Medulla oblongata (tissue), 1 donor: ENCODE measurements around the gene RBMS3.

Experiments used
- DNase-seq: peaks from one replicate; pipeline ENCODE4 v3.0.0-alpha.2; 2015; ENCODE audit errors: extremely low spot score

The RBMS3 gene

GRCh38 chr3:29677421-29677820 is 396.6 kb downstream of the RBMS3 start:
- DNase-seq: no peak

DNA sequence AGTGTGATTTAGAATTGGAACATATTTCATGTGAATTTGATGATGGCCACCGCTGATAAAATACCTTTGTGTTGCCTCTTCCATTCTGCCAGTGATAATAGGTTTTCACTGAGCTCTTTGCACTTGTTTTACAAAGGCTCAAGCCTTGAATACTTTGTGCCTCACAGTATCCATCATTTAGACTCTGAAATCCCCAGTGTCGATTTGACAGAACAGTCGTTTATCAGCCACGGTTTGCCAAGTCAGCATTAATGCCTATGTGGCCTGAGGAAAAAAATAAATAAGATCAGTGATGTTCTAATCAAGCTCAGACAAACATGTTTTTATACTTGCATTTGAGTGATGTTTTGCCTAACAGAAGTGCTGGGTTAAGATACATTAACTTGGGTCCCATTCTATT is 399.1 kb downstream of the RBMS3 start:
- no peak for DNase-seq

DNA sequence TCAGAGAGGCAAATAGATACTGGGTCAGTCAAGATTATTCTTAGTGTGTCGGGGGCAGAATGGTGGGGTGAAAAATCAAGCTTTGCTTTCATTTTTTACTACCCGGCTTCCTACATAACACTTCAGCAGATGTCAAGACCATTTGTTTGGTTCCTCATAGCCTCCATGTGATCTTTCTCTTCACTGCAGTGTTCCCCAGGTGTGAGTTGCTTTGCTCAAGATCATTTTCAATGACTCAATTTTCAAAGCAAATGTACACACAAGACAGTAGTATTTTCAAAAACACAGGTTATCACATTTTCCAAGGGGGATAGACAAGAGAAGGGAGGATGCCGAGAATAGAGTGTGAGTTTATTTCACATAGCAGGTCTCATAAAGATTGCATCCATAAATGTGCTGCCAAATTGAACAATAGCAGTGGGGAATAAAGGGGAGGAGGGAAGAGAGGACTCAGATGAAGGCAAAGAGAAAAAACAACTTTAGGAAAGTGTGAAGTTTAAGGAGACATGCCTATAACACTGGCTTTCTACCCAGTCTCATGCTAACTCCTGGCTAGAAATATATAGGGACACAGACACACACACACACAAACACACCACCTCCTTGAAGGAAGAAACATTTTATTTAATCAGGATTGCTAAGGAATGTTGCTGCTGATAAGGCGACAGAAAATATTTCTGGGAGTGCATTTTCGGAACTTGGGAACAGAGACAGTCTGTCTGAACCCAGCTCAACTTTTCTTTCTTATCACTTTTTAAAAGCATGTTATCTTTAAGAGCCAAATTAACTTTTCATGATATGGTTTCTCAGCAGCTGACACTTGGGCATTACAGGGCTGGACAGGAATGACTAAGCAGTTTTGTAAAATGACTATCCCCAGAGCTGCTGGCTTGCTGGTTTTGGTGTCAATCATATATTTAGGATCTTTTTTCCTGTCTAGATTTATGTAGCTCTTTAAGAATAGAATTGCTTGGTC is 402.4 kb downstream of the RBMS3 start:
- no peak for DNase-seq

- DNase-seq: no peak
Measured at GRCh38 chr3:29686889-29687592, 406.2 kb downstream of the RBMS3 start.

DNA sequence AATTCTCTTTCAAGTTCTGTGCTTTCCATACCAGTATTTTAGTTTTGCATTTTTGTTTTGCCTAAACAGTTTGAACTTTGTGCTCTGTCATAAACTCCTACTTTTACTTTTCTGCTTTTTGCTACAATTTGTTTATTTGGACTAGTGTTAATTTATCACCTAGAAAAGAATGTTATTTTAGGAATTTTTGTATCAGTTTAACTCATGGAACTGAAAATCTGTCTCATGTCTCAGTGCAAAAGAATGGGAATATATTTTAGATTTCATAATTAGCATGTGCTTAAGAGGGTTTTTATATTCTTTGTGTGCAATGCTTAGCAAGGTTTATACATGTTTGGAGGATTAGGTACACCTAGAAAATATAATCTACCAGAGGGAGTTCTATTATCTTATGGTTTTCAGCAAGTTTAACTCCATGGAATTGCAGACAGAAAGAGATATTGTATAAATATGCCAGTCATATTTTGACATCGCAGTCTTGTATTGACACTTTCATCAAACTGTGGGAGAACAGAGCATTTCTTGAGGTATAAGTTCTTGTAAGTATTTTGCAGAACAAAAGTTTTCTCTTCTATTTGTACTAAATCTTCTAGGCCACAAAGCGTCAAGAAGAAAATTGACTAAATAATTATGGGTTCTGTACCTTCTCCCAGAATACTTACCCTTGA is 409.9 kb downstream of the RBMS3 start:
- DNase-seq: no peak

- no peak for DNase-seq
Measured at GRCh38 chr3:29693863-29694262, 413.0 kb downstream of the RBMS3 start.

DNA sequence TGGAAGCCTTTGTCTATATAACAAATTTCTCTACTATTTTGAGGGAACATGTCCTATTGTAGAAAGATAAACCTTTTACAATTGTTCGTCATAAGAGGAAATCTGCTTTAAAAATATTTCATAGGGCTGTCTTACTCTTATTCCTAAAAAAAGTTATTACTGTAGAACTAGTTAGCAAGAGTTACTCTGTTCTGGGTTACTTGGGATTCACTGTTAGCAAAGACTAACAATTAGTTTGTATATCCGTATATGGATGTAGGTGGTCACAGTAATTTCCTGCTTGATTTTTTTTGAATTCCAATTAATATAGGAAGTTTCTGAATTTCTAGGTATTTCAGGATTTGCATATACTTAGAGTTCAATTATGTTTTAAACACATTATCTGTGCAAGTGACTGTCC is 413.5 kb downstream of the RBMS3 start:
- DNase-seq: no peak

DNA sequence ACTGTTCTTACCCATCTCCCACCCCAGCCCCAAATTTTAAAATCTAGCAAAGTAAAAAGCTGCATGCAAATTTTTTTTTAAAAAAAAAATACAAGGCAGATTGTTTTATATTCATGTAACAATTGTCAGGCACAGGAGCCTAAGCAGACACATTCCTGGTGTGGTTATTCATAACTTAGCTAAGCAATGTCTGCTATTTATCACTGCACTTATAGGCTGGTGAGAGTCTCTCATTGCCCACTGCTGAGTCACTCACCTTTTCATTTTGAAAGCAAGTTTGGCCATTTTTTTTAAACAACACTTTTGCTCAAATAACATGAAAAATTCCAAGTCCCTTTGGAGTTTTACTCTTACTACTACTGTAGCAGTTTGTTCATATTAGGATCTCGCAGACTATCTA is 413.9 kb downstream of the RBMS3 start:
- DNase-seq: no peak

- DNase-seq: no peak
Measured at GRCh38 chr3:29695201-29695600, 414.3 kb downstream of the RBMS3 start.

GRCh38 chr3:29695643-29696198 is 414.9 kb downstream of the RBMS3 start:
- DNase-seq: no peak

GRCh38 chr3:29696311-29696710 is 415.4 kb downstream of the RBMS3 start:
- DNase-seq: no peak

- DNase-seq: no peak
Measured at GRCh38 chr3:29697989-29698388, 417.1 kb downstream of the RBMS3 start.

DNA sequence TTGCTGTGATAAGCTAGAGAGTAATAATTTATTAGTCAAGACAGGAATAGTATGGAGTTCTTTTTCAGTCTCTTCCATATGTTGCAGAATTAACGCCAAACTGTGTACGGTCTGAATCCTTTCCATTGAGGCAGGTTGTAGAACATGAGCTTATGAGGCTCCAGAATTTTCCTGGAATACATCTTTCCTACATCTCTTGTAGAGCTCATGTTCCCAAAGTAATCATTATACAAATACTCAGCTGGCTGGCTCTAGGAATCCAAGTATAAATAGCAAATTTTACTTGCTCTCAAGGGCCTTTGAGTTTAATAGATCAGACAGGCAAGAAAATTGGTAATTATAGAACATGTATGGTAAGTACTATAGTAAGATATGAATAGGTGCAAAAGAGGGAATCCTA is 419.4 kb downstream of the RBMS3 start:
- no peak for DNase-seq

DNA sequence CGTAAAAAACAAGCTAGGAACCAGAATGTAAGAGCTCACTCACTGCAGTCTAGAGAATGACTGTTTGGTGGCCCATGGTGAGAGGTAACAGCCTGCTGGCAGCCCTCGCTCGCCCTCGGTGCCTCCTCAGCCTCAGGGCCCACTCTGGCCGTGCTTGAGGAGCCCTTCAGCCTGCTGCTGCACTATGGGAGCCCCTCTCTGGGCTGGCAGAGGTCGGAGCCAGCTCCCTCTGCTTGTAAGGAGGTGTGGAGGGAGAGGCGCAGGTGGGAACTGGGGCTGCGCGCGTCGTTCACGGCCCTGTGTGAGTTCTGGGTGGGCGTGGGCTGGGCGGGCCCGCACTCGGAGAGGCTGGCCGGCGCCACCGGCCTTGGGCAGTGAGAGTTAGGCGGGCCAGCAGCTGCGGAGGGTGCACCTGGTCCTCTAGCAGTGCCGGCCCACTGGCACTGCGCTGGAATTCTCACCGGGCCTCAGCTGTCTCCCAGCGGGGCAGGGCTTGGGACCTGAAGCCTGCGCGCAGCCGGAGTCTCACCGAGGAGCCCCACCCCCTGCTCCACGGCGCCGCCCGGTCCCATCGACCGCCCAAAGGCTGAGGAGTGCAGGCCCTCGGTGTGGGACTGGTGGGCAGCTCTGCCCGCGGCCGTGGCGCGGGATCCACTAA is 420.6 kb downstream of the RBMS3 start:
- DNase-seq: no peak

- DNase-seq: no peak
Measured at GRCh38 chr3:29705906-29706844, 425.3 kb downstream of the RBMS3 start.

DNA sequence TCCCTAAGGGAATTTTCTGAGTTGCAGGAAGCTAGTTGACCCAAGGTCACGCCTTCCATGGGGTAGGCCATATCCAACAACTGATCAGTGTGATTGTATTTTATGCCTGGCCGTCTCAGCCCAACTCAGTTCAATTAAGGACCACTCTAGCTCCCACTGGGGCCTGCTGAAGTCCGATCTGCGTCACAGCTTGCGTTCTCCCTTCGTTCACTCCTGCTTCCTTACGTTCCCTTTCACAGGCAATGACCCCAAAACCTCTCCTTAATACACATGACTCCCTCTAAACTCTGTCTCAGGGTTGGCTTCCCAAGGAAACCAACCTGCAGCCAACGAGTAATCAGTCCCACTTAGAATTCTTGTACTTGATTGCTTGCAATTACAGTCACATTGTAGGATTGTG is 428.0 kb downstream of the RBMS3 start:
- no peak for DNase-seq

DNA sequence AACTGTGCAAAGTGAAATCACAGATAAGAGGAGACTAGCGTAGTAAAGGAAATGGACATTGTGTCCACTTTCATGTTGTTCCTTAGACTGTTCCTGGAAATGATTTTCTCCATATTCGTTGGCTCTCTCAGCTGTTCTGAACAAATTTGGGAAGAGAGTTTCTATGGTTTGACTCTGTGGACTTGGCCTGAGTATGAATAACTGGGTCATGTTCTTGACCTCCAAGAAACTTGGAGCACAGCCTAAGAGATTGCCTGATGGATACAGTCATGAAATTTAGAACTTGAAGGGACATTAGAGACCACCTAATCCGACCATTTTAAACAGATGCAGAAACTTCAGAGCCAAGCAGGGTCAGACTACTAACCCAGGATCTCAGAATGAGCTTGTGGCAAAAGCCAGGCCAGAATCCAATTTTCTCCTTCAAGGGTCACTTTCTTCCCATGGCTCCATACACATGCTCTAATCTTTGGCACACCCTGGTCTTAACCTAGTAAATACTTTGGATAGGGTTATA is 430.4 kb downstream of the RBMS3 start:
- no peak for DNase-seq

- DNase-seq: no peak
Measured at GRCh38 chr3:29716213-29716612, 435.3 kb downstream of the RBMS3 start.

GRCh38 chr3:29718661-29719065 is 437.8 kb downstream of the RBMS3 start:
- no peak for DNase-seq

DNA sequence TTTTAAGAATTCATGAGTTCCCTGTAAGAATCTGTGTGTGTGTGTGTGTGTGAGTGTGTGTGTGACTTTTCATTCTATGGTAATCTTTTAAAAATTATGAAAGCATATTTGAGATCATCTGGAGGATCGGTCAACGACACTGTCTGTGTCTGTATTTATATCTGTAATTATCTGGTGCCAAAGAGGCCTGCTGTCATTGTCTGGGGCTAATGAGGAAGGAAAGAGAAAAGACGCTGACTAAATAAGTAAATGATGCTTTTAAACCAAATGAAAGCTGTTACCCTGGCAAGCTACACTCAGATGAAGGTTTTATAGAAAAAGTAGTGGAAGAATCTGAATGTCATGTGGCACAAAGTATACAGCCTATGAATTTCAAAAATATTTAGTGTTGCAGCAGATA is 439.8 kb downstream of the RBMS3 start:
- DNase-seq: no peak
